Stimulated activated CD4-positive, alpha-beta T cell treated with anti-CD3 and anti-CD28 coated beads, Interleukin-15, amount 100 ng/mL, for 24 hours (primary cell): Measurements from ENCODE around the gene NECTIN4.
A peak's percentile ranks its signal among the peaks of the same experiment; 100 is the strongest.
"Not testable (repeated sequence)": the region's sequence is repeated elsewhere in the genome, so short reads cannot be mapped to it uniquely, and the experiment has no call there.

ENCODE experiments used
- DNase-seq: peaks from one replicate; pipeline ENCODE4 v3.0.0-alpha.2; 2020

The NECTIN4 gene

DNA sequence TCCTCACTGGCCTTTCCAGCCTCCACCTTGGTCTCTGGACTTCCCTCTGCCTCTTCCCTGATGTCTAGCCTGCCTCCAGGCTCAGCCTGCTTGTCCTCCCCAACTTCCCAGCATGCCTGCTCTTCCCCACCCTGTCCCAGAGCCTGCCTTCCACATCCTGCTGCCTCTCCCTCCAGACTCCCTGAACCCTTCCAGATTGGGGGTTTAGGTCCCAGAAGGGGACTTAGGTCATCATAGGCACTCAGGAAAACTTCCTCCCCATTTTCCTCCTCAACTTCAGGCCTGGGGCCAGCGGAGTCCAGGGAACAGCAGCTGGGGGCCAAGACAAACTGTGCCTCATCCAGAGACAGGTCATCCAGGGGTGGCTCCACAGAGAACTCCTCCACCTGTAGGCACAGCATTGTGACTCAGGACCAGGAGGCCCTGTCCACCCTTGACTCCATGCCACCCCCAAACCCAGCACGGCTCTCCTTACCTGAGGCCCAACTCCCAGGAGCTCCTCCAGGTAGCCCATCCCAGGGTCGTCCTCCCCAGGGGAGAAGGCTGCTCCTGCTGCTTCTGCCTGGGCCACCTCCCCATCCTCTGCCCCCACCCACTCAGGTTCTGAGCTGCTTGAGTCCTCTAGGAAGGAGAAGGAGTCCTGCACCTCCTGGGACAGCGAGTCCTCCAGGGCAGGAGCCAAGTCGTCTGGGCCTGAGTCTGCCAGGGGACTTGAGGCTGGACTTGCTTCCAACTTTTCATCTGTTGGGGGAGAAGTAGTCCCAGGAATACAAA, 40.2 kb downstream of the NECTIN4 start:
- no peak for DNase-seq

DNA sequence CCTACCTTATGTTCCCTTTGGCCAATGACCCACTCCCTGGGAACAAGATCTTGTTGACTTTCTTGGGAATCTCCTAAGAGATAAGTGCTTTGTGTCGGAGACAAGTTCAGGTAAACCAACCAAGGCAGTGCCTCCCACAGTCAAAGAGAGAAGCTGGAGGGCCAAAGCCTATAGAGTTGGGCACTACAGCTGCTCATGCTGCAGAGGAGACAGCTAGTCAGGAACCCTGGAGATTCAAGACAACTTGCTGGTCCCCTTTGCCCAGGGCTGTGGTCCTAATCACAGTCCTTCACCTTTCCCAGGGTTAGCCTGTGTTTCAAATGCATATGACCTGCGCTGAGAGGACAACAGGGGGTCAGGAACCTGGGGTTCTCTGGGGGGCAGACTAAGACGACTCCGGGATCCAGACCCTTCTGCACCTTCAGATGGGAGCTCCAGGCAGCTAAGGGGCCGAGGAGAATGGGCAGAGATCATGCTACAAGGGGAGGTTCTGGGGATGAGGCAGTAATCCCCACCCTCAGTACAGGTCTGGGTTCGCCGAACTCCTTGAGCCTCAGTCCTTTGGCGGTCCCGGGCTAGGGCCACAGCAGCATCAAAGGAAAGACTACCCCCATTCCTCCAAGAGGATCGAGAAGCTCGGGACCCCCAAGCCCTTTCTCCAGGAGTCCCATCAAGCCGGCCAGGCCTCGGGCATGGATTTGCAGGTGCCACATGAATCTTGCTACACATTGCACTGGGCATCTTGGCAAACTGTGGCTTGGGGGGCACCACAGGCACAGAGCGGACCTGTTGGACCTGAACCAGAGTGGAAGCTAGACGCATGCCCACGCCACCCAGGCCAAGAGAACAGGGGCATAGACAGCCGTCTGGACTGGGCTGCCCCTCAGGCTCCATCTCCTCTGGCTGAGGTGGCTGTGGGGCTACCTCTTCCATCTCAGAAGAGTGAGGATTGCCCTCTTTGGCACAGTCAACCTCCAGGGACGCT, 41.6 kb downstream of the NECTIN4 start:
- no peak for DNase-seq

DNA sequence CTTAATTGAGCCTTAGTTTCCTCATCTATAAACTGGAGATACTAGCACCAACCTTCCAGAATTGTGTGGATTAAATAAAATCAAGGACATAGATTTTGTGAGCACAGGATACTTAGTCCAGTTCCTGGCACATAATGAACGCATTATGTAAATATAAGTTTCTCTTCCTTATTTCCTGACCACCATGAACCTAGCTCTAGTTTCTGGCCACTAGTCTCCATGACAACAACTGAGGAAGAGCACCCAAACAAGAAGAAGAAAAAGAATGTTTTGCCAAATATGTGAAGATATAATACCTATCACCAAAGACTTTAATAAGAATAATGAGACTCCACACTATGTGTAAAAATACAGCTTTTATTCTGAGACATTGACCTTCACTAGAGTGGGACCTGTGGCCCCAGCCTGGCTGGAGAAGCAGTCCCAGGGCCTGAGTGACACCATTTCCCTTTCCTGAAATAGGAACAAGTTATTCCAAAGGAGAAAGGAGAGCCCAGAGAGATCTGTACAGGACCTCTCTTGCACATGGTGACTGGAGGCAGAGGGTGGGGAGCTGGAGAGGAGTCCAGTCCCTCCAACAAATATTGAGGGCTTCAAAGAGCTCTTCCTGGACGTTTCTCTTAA, 42.6 kb downstream of the NECTIN4 start:
- DNase-seq = no peak

DNA sequence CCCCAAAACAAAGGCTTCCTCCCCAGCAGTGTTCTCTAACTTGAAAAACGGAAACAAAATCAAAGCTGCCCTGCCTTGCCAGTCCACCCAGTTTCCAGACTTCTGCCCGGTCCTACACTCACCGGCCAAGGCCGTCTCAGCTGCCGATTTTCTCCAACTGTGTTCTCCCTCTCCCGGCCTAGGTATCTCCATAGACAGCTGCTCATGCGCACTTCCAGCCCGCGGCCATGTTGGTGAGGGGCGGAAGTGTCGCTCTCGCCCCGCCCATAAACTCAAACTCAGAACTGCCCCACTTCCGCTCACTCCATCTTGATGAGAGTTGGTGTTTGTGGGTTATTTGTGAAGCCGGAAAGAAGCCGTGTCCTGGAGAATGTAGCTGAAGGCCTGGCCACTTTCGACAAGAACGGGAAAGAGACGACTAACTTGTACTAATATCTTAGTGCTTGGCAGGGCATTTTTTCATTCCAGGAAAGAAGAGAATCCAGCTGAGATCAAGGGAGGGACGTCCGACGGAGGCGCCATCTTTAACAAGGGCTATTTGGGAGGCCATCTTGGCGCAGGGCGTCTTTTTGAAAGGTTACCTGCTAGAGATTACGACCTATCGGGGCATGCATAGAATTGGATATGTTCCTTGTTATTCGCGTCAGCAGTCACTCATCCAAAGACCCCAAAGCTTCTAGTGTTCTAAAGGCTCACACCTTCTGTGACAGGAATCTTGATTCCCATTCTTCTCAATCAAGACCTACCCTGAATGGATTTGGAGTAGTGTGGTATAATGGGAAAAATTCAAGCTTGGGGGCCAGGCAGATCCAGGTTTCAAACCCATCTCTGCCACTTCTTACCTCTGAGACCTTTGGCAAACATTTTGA, 43.4 kb downstream of the NECTIN4 start, which contains the start of gene USF1:
Gene USF1, minus strand, starts transcription at position 242 of the 869 bp plus-strand sequence. CDS start 2,702 bp downstream, outside the sequence.
- DNase-seq = peak; percentile 93

DNA sequence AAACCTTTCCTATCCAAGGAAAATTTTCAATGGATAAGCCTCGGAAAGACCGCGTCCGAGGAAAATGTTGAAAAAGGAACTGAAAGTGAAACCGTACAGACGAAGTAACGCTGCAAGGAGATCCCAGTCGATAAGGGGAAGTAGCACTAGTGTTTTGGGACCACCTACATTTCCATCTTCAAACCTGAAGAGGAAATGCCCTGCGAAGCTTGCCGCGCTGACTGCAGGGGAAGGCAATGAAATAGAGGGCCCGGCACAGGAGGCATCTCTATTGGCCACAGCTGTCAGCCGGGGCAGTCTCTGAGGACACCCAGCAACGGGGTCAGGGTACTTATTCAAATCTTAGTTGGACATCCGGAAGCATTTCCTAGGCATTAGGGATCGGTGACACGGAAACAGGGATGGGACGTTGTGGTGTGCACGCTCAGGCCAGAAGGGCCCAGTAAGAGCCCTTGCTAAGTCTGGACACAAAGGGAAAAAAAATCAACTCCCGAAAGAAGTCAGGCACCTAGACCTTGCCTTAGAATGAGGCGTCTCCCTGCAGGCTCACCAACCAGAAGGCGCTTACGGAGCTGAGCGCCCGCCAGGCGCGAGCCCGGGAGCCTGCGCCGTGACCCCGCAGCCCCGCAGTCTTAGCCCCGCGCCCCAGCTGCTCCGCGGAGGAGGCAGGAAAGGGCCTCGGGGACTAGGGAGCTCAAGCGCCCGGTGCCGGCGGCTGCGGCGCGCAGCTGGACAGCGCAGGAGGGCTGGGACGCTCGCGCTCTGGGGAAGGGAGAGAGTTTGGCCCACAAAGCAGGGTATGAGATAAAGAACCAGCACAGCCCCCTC, 44.2 kb downstream of the NECTIN4 start:
- peak; percentile 72 for DNase-seq

DNA sequence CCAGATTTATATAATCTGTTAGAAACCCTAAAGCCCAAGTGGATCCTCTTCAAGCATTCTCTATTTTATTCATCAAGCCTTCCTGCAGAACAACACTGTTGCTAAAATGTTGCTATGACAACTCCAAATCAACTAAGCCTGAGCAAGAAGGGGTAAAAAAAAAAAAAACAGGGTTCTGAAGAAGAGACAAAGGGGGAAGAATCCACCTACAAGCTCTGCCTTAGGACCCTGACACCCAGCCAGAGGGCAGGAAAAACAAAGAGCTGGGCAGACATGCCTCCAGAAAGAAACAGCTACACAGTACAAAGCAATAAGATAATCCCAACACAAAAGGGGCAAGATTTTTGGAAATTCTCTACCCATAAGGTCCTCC, 44.8 kb downstream of the NECTIN4 start:
- no peak for DNase-seq

DNA sequence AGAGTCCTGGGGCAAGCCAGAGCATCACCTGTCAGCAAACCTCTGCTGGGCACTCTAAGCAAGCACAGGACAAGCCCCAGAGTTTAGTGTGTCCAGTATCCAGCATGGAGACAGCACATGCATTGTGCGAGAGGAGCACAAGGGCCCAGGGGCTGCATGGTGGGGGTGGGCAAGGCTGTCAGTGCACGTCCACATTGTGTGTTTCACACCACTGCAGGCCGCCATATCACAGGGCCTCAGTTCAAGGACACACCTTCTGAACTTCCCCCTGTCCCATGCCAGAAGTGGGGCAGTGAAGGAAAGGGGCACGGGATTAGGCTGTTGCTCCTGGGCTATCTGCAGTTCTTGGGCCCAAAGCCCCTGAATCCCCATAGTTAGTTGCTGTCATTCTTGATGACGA, 49.8 kb downstream of the NECTIN4 start:
- DNase-seq = no peak

DNA sequence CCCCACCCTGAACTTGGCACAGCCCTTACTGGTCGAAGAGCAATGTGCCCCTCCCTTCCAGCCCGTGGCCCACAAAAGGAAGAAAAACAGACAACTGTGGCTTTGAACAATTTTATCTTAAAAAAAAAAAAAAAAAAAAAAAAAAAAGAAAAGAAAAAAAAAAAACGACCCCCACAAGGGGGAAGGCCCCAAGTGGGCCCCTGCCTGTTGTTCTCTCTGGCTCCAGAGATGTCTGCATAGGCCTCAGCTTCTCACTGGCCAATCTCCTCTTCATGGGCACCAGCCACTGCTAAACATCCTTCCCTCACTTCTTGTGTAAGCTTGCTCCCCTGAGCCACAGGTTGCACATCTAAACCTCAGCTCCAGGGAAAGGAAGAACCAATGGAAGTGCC, 50.2 kb downstream of the NECTIN4 start:
- DNase-seq = no peak

DNA sequence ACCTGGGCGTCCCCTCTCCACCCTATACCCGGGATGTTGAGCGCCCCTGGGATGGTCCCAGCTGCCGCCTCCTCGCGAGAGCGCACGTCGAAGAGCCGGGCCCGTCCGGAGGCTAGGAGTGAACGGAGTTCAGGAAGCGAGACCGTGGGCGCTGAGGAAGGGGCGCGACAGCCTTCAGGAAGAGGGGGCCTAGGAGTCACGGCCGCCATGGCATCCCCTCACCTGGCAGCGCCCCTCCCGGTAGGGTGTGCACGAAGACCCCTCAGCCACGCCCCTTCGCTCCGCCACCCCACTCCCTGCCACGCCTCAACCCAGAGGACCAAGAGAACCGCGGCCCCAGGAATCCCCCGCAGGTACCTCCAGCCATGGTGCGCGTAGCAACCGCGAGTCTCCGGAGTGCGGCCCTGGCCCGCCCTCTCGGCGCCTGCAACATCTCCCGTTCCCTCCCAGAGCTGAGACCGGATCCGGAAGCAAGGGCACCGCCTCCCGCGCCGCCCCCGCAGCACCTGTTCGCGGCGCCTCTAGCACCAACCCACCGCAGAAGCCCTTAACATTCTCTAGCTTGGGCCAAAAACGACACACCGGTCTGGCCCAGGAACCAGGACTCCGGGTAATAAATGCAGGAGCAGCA, 50.7 kb downstream of the NECTIN4 start, which contains the start of gene TSTD1:
Gene TSTD1, minus strand, starts transcription at position 442 of the 631 bp plus-strand sequence. Its CDS starts 75 bp downstream, at position 367.
- DNase-seq = peak; percentile 91

DNA sequence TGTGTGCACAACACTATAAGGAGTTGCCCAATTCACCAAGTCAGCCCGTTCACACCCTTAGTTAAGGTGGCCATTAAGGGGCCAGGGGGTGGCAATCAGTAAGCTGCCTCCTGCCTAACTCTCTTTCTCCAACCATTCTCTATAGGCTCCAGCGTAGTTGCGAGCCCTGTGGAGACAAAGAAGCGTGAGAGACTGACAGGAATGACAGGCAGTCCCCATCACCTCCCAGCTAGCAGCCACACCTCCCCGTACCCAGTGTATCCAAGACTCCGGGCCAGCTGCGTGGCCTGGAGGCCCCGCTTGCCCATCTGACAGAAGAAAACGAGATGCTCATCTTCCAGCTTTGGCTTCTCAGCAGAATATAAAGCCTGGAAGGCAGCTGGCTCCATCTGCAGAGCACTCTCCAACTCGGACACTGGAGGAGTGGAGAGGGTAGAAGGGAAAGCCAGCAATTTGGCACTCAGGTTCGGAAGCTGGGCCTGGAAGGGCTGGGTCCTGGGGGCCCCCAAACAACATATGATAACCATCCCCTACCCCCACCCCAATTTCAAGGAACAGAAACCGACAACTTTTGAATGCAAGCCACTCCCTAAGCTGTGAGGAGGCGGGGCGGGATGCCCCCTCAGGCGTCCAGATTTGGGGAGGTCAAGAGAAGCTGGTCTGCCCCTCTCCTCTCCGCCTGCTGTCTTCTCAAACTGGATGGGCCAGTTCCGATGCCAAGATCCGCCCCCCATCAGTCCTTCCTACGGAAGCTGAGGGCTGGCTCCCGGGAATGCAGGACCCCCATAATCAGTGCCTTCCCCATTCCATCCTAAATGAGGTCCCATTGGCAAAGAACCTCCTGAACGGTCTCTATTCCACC, 51.5 kb downstream of the NECTIN4 start:
- no peak for DNase-seq

DNA sequence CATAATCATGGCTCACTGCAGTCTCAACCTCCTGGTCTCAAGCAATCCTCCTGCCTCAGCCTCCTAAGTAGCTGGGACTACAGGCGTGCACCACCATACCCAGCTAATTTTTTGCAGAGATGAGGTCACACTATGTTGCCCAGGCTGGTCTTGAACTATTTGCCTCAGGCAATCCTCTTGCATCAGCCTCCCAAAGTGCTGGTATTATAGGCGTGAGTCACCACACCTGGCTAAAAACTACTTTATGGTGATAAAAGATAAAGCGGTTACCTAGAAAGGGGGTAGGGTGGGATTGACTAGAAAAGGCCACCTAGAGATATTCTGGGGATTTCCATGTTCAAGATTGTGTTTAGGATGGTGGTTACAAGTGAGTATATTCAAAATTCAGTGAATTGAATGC, 55.6 kb downstream of the NECTIN4 start:
- DNase-seq = peak; percentile 35

DNA sequence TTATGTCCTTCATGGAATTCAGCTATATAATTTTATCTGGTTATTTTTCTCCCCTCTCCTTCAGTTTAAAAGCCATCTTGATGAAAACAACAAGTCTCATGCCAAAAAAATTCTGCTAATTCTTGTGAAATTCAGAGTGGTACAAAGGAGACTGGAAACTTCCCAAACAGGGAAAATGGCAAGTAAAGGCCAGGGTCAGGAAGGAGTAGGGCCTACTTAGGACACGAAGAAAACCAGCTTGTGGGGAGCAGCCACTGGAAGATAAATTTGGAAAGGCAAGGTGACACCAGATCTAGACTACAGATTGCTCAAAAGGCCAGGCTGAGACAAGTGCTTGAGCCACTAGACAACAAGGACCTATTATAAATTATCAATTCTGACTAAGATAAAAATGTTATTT, 56.9 kb downstream of the NECTIN4 start:
- no peak for DNase-seq

DNA sequence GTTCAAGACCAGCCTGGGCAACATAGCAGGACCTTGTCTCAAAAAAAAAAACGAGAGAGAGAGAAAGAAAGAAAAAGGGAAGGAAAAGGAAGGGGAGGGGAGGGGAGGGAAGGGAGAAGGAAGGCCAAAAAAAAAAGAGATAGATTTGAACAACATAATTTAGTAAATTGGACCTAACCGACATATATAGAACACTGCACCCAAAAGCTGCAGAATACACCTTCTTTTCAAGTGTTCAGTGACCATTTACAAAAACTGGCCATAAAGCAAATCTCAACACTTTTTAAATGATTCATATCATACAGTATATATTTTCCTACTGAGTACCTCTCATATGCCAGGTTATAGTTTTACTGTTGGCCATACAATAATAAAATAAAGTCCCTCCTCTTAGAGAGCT, 57.5 kb downstream of the NECTIN4 start:
- no peak for DNase-seq

DNA sequence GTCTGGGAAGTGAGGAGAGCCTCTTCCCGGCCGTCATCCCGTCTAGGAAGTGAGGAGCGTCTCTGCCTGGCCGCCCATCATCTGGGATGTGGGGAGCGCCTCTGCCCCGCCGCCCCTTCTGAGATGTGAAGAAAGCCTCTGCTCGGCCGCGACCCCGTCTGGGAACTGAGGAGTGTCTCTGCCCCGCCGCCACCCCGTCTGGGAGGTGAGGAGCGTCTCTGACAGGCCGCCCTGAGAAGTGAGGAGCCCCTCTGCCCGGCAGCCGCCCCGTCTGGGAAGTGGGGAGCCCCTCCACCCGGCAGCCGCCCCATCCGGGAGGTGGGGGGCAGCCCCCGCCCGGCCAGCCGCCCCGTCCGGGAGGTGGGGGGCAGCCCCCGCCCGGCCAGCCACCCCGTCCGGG, 59.9 kb downstream of the NECTIN4 start:
- not testable (repeated sequence) for DNase-seq

DNA sequence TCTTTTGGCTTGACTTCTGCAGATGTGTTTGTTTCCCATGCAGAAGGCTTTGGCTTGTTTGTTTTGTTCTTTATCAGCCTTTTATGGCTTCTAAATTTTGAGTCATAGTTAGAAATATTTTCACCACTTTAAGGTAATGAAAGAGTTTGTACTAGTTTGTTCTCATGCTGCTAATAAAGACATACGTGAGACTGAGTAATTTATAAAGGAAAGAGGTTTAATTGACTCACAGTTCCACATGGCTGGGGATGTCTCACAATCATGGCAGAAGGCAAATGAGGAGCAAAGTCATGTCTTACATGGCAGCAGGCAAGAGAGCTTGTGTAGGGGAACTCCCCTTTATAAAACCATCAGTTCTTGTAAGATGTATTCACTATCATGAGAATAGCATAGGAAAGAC, 62.4 kb downstream of the NECTIN4 start:
- peak; percentile 18 for DNase-seq

DNA sequence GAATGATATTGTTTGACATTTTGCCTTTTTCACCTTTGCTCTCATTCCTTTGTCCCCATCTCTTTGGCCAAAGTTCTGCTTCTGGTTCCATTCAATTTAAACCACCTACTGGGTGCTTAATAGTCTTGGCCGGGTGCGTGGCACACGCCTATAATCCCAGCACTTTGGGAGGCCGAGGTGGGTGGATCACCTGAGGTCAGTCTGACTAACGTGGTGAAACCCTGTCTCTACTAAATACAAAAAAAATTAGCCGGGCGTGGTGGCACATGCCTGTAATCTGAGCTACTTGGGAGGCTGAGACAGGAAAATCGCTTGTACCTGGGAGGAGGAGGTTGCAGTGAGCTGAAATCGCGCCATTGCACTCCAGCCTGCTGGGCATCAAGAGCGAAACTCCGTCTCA, 66.9 kb downstream of the NECTIN4 start:
- DNase-seq = not testable (repeated sequence)

DNA sequence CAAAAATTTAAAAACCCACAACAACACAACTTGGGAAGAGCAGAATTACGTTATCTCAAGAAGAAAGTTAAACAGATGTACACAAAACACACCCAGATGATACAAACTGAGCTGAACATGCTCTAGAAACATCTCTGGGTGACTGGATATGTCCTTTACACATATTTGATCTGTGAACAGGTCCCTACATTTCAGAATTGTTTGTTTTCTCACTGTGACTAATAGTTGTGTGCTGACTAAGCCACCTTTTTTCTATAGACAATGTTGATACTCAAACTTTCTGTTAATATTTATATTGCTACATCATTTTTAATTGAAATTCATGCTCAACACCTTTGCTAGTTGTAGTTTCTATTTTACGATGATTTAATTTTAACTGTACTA, 67.4 kb downstream of the NECTIN4 start:
- no peak for DNase-seq

DNA sequence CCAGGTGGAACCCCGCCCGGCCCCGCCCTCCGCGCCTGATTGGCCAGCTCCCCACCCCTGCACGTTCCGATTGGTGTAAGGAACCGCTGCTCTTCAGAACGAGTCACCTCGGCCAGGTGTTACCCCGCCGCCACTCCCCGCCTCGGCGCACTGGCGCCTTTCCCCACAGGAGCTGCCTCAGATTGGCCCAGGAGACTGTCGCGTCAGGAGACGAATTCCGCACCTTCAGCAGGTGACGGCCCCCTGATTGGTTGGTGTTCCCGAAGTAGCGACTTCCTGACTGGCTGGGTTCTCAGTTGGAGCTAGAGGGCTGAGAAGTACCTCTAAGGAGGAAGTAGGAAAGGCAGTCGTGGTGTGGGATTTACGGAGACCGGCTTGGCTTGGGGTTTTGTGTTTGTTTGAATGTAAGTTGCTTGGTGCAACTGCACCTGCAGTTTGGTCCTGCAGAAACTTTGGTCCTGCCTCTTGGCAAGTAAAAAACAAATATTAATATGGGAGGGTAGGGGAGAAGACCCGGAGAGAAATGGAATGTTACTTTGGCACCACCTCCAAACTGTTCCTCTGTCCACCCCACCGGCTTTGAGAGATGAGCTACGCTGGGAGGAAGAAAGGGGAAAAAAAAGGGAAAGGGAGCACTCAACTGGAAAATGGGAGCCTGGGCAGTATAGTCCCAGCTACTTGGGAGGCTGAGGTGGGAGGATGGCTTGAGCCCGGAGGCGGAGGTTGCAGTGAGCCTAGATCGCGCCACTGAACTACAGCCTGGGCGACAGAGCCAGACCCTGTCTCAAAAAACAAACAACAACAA, 68.0 kb downstream of the NECTIN4 start:
- peak; percentile 89 for DNase-seq
